ENCODE data around the gene AQP6.

AQP6 gene

GRCh38 chr12:49937639-49938300 lies 35.0 kb upstream of the AQP6 start:
- DNase-seq (ENCODE audit: low spot score): no peak
- no peak for TF ChIP-seq CTCF (IDR thresholded peaks at IDR 0.05; ENCODE audit: extremely low read depth, missing control alignments)

GRCh38 chr12:49939307-49939706 lies 33.4 kb upstream of the AQP6 start:
- DNase-seq (ENCODE audit: low spot score): no peak
- no peak for TF ChIP-seq CTCF (IDR thresholded peaks at IDR 0.05; ENCODE audit: extremely low read depth, missing control alignments)

GRCh38 chr12:49939707-49940106 lies 33.0 kb upstream of the AQP6 start:
- no peak for DNase-seq (ENCODE audit: low spot score)
- TF ChIP-seq CTCF (IDR thresholded peaks at IDR 0.05; ENCODE audit: extremely low read depth, missing control alignments): no peak

GRCh38 chr12:49941556-49942511 lies 30.9 kb upstream of the AQP6 start:
- no peak for TF ChIP-seq CTCF (IDR thresholded peaks at IDR 0.05; ENCODE audit: extremely low read depth, missing control alignments)
- DNase-seq (ENCODE audit: low spot score): no peak

- no peak for DNase-seq (ENCODE audit: low spot score)
- no peak for TF ChIP-seq CTCF (IDR thresholded peaks at IDR 0.05; ENCODE audit: extremely low read depth, missing control alignments)
Measured at GRCh38 chr12:49942512-49942893, 30.2 kb upstream of the AQP6 start.

GRCh38 chr12:49942921-49943624 lies 29.7 kb upstream of the AQP6 start:
- no peak for TF ChIP-seq CTCF (IDR thresholded peaks at IDR 0.05; ENCODE audit: extremely low read depth, missing control alignments)
- no peak for DNase-seq (ENCODE audit: low spot score)

- DNase-seq (ENCODE audit: low spot score): no peak
- TF ChIP-seq CTCF (IDR thresholded peaks at IDR 0.05; ENCODE audit: extremely low read depth, missing control alignments): no peak
Measured at GRCh38 chr12:49943625-49943960, 29.2 kb upstream of the AQP6 start.
